UCSD-AML1 (cell line): ENCODE results near the gene KDM4B.

Source experiments
- DNase-seq: peaks from one replicate; lab custom pipeline; 2025; ENCODE audit not compliant: unreplicated experiment; lab: John Stamatoyannopoulos, UW

The KDM4B gene

DNA sequence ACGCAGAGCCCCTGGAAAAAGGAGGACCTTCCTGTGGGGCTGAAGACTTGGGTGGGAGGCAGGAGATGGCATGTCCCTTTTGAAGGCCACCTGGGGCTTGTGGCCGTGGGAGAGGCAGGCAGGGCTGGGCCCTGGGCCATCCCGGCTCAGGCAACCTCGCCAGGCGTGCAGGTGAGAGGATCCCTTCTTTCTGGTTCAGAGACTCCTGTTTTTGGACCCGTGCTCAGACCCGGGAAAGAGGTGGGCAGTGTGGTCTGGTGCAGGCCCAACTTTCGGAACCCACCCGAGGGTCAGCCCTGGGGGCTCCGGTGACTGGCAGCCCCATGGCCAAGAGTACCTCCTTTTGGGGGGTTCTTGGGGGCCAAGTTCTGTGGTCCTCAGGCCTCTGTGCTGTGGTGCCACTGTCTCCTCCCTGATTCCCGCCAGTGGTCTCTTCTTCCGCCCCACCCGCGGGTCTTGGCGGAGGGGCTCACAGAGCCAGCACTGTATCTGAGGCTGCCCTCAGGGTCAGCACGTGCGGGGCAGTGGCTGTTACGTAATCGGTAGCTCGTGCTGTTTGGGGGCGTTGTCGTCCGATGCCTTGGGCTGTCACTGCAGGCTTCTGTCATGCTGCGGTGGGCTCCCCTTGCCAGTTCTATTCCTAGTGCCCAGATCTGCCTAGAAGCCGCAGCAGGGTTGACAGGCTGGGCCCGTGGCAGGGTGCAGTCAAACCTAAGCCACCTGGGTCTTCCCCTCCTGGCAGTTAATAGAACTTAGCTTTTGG is 42.7 kb downstream of the KDM4B start:
- DNase-seq = no peak

DNA sequence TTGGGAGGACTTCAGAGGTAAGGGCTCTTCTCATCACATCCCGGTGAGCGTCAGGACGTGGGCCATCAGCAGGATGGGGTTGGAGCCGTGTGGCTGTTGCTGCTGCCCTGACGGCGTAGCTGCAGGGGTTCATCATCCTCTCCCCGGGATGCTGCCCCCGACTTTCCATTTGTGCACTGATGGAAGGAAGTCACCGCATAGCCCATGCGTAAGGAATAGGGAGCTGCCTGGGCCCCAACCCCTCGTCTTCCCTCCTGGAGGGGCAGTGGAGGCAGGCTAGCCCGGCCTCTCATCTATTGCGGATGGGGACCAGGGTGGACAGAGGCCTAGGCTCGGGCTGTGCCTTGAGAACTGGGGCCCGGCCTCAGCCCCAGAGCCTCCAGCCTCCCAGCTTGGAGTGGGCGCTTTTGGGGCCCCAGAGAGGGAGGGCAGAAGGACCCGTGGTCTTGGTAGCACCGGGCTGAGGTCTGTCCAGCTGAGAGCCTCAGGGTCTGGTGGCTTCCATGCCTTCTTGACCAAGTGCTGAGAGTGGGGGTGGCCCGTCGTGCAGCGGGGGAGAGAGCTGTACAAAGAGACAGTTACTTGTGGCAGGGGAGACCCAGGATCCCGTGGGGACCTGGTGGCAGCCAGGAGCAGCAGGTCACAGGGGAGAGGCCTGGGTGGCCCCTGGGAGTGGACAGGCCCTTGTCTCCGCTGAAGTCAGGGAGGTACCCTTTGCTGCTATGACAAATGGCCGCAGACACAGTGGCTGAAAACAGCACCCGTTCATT is 44.0 kb downstream of the KDM4B start:
- DNase-seq = no peak

DNA sequence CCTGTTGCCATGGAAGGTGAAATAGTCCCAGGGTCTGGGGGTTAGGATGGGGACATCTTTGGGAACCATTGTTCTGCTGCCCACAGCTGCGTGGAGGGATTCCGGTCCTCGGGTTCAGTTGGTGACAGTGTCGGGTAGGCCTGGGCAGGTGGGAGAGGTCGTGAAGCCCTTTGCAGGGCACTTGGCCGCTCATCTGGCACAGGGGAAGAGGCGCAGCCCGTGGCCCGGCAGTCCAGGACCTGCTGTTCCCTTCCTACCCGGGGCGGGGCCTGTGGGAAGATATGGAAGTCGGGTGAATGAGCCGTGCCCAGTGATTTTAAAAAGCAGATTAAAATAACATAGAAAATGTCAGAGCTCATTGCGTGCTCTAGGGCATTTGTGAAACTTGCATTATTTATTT is 44.8 kb downstream of the KDM4B start:
- DNase-seq = no peak

DNA sequence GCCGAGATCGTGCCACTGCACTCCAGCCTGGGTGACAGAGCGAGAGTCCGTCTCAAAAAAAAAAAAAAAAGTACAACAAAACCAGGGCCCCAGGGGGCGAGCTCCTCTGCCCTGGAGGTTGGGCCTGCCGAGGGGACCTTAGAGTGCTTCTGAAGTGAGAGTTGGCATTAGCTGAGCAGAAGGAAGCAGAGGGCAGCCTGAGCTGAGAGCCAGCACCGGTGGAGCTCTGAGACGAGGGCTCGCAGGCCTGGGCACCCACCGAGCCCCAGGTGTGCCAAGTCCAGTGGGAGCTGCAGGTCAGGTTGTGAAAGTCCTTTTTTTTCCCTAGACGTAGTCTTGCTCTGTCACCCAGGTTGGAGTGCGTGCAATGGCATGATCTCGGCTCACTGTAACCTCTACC is 46.0 kb downstream of the KDM4B start:
- DNase-seq = no peak

DNA sequence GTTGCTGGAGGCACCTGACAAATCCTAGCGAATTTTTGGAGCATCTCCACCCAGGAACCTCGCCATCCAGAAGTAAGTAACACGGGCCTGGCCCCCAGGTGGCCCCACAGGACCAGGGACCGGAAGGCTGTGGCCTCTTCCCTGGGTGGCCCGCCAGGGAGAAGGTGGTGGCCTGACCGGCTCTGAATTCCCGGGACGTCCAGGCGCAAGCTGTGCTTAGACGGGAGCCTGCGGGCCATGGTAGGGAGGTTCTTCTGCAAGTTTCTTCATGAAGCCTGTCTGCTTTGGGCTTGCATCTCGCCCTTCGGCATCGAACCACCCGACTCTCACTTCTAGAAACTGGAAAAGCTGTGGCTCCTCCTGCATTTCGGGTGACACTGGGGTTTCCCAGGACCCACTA is 47.4 kb downstream of the KDM4B start:
- no peak for DNase-seq

DNA sequence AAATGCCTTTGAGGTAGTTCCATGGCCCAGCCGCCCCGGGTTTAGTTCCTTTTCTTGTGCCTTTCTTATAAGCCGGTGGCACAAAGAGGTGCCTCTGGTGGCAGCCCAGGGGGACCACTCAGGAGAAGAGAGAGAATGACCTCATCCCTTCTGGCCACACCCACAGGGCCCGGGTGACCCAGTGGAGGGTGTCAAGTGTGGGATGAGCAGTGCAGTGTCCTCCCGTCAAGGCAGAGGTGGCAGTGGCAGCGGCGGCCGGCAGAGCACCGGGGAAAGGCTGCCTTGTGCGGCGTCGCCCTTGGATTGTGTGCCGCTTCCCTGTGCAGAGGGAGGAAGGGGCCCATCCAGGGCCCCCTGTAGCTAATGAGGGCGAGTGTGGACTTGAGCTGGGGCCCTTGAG is 47.9 kb downstream of the KDM4B start:
- no peak for DNase-seq

DNA sequence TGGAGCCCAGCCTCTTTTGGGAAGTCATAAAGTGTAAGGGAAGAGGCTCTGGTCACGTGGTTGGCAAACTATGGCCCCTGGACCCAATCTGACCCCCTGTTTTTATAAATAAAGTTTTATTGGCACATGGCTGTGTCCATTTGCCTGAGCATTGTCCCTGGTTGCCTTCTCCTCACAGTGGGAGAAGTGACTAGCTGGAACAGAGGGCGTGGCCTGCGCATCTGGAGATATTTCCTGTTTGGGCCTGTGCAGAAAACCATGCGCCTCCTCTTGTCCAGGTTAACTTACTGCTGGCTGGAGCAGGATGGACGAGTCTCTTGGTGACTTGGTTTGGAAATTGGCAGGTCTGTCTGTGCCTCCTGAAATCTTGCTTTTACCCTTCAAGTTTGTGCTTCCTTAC is 48.3 kb downstream of the KDM4B start:
- DNase-seq = no peak

DNA sequence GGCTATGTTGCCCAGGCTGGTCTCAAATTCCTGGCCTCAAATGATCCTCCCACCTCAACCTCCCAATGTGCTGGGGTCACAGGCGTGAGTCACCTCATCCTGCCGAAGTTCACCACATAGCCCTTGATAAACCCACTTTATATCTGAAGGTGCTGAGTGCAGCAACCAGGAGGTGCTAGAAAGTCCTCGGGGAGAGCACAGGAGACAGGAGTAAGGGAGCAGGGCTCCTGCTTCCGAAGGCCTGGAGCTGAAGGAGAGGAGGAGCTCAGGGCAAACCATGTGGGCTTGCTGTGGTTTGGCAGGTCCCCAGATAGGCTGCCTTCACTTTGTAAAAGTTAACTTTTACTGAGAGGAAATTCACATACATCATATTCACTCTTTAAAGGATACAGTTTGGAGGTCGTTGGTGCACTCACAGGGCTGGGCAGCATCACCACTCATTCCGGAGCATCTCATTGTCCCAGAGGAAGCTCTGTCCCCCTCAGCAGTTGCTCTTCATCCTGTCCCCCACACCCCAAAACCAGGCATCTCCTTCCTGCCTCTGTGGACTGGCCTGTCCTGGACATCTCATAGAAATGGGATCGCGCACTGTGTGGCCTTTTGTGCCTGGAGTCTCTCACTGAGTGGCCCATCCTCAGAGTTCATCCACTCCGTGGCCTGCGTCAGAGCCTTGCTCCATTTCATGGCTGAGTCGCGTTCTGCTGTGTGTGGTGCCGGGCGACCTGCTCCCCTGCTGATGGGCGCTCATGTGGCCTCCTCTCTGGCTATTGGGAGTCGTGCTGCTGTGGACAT is 49.5 kb downstream of the KDM4B start:
- DNase-seq = no peak

DNA sequence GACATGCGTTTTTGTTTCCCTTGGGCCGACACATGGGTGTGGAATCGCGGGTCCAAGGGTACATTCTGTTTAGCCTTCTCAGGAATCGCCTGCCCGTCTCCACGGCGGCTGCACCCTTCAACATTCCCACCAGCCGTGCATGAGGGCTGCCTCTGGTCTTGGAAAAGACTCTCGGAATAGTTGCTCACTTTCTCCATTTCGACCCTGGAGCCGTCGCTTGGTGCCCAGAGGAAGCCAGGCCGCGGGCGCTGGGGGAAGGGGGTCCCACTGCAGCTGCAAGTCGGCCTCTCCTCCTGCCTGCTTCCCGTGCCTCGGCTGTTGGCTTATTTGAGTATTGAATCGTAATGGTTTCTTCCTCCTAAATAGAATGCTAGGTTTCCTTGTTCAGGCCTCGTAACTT is 51.5 kb downstream of the KDM4B start:
- no peak for DNase-seq

DNA sequence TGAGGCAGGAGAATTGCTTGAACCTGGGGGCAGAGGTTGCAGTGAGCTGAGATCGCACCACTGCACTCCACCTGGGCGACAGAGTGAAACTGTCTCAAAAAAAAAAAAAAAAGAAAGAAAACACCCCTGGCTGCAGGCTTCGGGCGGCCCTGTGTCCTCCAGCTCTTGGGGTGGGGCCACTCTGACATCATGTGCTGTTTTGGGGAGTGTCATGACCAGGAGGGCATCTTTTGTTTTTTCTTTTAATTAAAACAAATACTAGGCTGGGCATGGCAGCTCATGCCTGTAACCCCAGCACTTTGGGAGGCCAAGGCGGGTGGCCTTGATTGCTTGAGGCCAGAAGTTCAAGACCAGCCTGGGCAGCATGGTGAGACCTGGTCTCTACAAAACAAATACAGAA is 52.1 kb downstream of the KDM4B start:
- no peak for DNase-seq

DNA sequence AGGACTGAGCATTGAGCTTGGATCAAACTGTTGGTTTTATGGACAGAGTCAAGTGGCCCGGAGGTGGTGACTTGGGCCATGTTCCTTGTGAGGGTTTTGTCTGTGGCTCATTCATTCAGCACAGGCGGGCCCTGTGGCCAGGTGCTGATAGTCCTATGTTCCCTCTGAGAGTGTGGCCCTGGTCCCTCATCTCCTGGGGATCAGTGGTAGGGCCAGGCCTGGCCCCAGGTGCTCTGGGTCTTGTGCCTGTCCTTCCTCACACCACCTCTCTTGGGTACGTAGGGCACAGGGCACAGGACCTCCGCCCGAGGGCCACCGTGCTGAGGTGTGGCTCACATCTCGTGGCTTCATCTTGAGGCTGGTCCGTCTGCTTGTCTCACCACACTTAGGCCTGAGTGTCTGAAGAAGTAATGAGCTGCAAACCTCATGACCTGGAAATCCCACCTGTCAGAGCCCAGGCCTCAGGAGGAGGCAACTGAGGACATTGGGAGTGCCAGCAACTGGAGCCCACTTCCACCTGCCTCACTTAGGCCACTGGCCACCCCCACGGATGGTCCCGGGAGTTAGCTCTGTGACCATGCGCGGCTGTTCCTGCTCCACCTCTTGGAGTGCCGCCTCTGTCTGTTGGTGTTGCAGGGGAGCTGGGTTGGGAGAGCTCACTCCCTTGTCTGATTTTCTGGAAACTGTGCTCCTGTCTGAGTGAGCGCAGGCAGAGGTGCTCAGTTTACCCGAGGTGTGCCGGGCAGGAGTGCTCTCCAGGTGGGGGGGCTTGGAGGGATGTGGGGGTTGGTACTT is 53.4 kb downstream of the KDM4B start:
- DNase-seq = no peak

DNA sequence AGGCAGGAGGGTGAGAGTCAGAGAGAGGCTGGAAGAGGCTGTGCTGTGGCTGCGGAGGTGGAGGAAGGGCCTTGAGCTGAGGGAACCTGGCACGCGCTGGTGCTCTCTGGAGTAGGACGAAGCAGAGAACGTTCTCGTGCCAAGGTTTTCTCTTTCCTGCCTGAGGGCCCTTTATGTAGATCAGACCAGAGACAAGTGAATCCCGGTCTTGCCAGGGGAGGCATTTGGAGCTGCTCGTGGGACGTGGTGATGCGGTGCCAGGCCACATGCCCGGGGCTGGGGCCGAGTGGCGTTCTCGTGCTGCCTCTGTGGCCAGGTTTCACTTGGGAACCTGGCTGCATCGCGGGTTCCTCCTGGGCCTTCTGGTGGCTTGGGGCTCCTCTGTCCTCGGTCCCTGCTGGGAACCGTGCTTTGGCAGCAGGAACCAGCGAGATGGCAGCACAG is 54.2 kb downstream of the KDM4B start:
- DNase-seq = no peak

DNA sequence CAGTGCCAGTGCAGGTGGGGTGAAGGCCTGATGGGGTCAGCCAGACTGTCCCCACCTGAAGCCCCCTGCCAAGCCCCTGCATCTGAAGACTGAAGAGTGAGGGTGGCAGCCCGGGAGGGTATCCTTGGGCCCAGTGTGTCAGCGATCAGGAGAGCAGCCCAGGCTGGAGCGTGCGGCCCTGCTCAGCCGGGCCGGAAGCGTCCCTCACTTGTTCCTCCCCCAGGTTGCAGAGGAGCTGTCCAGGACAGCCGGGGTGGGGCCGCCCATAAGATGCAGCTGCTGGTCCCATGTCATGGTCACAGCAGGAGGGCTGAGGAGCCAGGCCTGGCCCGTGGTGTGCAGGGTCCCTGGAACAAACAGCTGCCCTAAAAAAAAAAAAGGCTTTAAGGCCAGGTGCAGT is 55.4 kb downstream of the KDM4B start:
- no peak for DNase-seq

DNA sequence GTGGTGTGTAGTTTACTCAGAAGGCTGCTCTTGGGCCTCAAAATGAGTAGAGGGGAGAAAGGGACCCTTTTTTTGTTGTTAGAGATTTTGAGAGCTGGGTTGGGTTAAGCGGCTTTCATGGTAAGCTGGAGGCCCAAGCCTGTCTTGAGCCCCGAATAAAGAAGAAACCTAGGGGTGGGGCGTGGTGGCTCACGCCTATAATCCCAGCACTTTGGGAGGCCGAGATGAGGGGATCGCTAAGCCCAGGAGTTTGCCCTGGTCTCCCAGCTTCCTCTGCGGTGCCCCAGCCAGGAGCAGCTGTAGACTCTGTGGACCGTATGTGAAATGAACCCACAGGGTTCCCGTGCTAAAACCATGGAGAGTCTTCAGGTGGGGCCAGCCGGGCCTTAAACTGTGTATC is 56.1 kb downstream of the KDM4B start:
- no peak for DNase-seq

DNA sequence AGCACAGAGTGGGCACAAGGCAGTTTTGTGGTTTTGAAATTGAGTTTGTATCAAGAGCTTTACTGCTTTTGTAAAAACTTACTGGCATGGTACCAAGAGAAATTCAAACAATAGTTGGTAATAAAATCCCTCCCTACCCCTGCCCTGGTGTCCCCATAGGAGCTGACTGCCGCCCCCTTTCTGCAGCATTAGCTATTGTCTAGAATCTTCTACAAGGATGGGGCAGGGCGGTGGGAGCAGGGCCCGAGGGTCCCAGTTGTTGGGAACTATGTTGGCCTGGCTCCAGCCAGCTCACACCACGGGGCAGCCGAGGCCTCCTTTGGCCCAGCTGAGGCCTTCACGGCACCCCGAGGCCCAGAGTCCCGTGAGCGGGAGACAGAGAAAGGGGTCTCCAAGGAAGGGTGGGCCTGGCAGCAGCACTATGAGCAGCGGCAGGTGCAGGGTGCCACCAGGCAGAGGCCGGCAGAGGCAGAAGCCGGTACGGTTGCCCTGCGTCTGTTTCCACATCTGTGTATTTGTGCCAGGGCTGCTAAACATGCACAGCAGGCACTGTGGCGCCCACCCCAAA is 57.9 kb downstream of the KDM4B start:
- DNase-seq = no peak

DNA sequence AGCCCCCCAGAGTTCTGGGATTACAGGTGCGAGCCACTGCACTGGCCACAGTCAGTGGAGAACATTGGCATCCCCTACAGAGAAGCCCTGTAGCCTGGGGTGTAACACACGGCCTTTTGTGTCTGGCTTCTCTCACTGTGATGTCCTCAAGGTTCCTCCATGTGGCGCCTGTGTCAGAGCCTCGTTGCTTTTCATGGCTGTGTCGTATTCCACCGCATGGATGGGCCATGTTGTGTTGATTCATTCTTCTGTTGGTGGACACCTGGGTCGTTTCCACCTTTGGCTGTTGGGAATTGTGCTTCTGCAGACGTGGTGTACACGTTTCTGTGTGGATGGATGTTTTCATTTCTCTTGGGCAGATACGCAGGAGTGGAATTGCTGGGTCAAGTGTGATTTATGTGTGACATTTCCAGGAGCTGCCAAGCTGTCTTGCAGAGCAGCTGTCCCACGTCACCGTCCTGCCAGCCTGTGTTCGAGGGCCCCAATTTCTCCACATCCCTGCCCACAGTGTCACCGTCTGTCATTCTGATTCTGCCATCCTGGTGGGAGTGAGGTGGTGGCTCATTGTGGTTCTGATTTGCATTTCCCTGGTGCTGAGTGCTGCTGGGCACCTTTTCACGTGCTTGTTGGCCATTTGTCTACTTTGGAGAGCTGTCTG is 59.4 kb downstream of the KDM4B start:
- no peak for DNase-seq

DNA sequence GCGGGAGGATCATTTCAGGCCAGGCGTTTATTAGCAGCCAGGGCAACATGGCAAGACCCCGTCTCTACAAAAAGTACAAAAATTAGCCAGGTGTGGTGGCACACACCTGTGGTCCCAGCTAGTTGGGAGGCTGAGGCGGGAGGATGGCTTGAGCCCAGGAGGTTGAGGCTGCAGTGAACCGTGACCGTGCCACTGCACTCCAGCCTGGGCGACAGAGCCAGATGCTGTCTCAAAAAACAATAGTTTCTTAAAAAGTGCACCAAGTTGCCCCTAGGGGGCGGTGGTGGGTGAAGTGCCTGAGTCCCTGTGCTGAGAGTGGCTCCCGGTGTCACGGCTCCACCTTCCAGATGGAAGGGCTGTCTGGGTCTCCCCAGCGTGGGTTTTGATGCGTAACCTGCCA is 60.7 kb downstream of the KDM4B start:
- DNase-seq = peak; percentile 50

DNA sequence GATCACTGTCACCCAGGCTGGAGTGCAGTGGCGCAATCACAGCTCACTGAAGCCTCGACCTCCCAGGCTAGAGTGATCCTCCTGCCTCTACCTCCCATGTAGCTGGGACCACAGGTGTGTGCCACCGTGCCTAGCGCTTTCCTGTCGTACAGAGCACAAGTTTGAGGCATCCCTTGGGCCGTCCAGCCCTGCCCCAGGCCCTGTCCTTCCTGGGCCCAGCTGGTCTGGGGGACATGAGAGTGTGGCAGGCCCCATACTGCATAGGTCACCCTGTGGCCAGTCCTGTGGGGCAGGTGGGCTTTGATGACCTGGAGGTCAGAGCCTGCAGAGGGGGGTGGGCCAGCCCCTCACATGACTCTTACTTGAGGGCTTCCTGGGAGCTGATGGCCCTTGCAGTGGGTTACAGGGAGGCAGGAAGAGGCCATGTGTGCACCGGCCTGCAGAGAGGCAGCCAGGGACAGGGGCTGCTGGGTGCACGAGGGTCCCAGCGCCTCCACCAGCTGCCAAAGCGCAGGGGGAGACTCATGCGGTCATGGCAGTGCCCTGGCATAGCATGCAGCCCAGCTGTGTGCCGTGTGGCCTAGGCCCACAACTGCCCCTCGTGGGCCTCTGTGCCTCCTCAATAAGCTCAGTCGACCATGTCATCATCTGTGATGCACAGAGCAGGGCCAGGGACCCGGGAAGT is 61.4 kb downstream of the KDM4B start:
- DNase-seq = no peak

DNA sequence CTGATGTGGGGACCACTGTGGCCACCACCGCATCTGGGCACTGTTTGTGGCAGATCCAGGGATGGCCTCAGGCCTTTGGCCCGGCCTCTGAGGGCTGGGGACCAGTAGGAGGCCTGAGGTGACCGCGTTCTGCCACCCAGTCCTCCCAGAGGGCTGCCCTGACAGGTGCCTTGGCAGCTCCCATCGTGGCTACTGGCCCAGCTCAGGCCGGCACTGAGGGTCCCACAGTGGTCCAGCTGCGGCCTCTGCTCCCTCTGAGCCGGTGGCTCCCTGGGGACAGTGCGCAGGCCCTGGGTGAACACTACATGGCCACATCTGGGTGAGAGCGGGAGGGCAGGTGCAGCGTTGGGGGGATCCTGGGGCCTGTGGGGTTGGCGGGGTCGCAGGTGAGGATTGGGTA is 61.9 kb downstream of the KDM4B start:
- DNase-seq = no peak
